Esophagus squamous epithelium (tissue), 4 donors: ENCODE measurements around the gene SUPT20H.

Experiments used
- POLR2A ChIP-seq, 4 donors: fragments of 450-650 bp; IDR thresholded peaks; one replicate each; pipeline ENCODE4 v1.6.1; 2017; ENCODE audit warnings: antibody characterized with exemption in 4 of 4, mild to moderate bottlenecking in 4 of 4, moderate library complexity in 3 of 4
- TF ChIP-seq, protein P1 (sequence below), 6 experiments: fragments of 450-650 bp in 4 of 6; fragments of 200-600 bp in 2 of 6; sonication (generic) in 2 of 6; IDR thresholded peaks; one replicate each; pipeline ENCODE4 v1.5.1; 2016 to 2019; ENCODE audit warnings: antibody characterized with exemption in 6 of 6, mild to moderate bottlenecking in 4 of 6, moderate library complexity in 4 of 6

GRCh38 chr13:37076818-37077217, 17.3 kb upstream of the SUPT20H start:
- TF ChIP-seq, protein P1, sequence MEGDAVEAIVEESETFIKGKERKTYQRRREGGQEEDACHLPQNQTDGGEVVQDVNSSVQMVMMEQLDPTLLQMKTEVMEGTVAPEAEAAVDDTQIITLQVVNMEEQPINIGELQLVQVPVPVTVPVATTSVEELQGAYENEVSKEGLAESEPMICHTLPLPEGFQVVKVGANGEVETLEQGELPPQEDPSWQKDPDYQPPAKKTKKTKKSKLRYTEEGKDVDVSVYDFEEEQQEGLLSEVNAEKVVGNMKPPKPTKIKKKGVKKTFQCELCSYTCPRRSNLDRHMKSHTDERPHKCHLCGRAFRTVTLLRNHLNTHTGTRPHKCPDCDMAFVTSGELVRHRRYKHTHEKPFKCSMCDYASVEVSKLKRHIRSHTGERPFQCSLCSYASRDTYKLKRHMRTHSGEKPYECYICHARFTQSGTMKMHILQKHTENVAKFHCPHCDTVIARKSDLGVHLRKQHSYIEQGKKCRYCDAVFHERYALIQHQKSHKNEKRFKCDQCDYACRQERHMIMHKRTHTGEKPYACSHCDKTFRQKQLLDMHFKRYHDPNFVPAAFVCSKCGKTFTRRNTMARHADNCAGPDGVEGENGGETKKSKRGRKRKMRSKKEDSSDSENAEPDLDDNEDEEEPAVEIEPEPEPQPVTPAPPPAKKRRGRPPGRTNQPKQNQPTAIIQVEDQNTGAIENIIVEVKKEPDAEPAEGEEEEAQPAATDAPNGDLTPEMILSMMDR (IDR thresholded peaks at IDR 0.05) = no peak
- no peak for TF ChIP-seq POLR2A (IDR thresholded peaks at IDR 0.05)
